Measurements from ENCODE around the gene FAM131B. TPM values are rescaled to one million over a fixed set of nuclear protein-coding genes. Genes with fewer than 3 reads are reported as not detected.
A peak's percentile ranks its signal among the peaks of the same experiment; 100 is the strongest.

FAM131B gene
- total RNA-seq (under 1 TPM; 0.05 to 0.25 (median 0.15) TPM), polyA plus RNA-seq (under 1 TPM; 0.08 to 0.09 TPM)

GRCh38 chr7:143362131-143363015, at the start of gene FAM131B:
FAM131B (minus strand) TSS chr7:143362713; CDS start chr7:143362603, 110 bp downstream.
- no peak for TF ChIP-seq CTCF (IDR thresholded peaks at IDR 0.05)
- Histone ChIP-seq H3K4me3 (peak within 1 kb of the TSS; percentile 26 to 59 (median 38)), H3K27me3 (peaks cover 0 to 11% (median 3%) of the 10 kb centered on the region in 4 donors), H3K4me1 (no peaks in the 10 kb centered on the region), H3K36me3 (no peaks in the 10 kb centered on the region), H3K9me3 (no peaks in the 10 kb centered on the region), H3K27ac (no peak within 1 kb of the TSS)
- DNase-seq = peak in 1 of 6 donors; percentile 66
- 1 to 2% methylated on average over 42 to 112 of the region's 112 CpGs for WGBS, 2 donors
- no peak for FAIRE-seq
- peak; percentile 31 to 62 (median 46) for ATAC-seq
- intact Hi-C loops (cut with DNase I) = no loop called here

GRCh38 chr7:143411976-143412708, 49.6 kb upstream of the FAM131B start:
- no peak for TF ChIP-seq CTCF (IDR thresholded peaks at IDR 0.05)
- H3K4me3 ChIP-seq = no peak overlapping the region
- H3K36me3 ChIP-seq = no peaks in the 10 kb centered on the region
- H3K9me3 ChIP-seq = no peaks in the 10 kb centered on the region
- FAIRE-seq (no peak), ATAC-seq (no peak), DNase-seq (no peak)
- H3K4me1 ChIP-seq = peaks cover 0 to 11% (median 7%) of the 10 kb centered on the region in 3 donors
- H3K27ac ChIP-seq = no peak overlapping the region
- intact Hi-C loops (cut with DNase I) = no loop called here
- H3K27me3 ChIP-seq = no peaks in the 10 kb centered on the region
- WGBS, 2 donors = 65 to 76% methylated on average over 5 of the region's 5 CpGs

GRCh38 chr7:143410521-143411004, 48.0 kb upstream of the FAM131B start:
- Histone ChIP-seq H3K27me3 (no peaks in the 10 kb centered on the region), H3K9me3 (no peaks in the 10 kb centered on the region), H3K36me3 (no peaks in the 10 kb centered on the region), H3K4me1 (peaks cover 0 to 11% (median 7%) of the 10 kb centered on the region in 3 donors), H3K27ac (no peak overlapping the region), H3K4me3 (no peak overlapping the region)
- FAIRE-seq = no peak
- DNase-seq = no peak
- intact Hi-C loops (cut with DNase I) = no loop called here
- ATAC-seq = no peak
- 57 to 60% methylated on average over 6 of the region's 6 CpGs for WGBS, 2 donors
- no peak for TF ChIP-seq CTCF (IDR thresholded peaks at IDR 0.05)

- TF ChIP-seq CTCF (IDR thresholded peaks at IDR 0.05) = peak in 3 of 4 donors; percentile 29 to 46 (median 32)
- Histone ChIP-seq H3K4me3 (peak within 1 kb of the TSS; percentile 55 to 81 (median 63)), H3K4me1 (peaks cover 0 to 11% (median 7%) of the 10 kb centered on the region in 3 donors), H3K9me3 (no peaks in the 10 kb centered on the region), H3K36me3 (no peaks in the 10 kb centered on the region), H3K27me3 (no peaks in the 10 kb centered on the region), H3K27ac (peak within 1 kb of the TSS in 2 of 4 donors; percentile 19 to 28)
- FAIRE-seq (no peak), ATAC-seq (peak; percentile 93 to 94 (median 93)), DNase-seq (peak; percentile 66 to 86 (median 82))
- intact Hi-C loops (cut with DNase I) = no loop called here
- WGBS, 2 donors = 4% methylated on average over 14 to 39 of the region's 39 CpGs
Measured at GRCh38 chr7:143408686-143409561, 46.4 kb upstream of the FAM131B start, which contains the start of gene EPHA1. EPHA1 (minus strand) TSS chr7:143408856; CDS start chr7:143408805, 51 bp downstream.

Data from pancreas (tissue), 10 donors.